OCI-LY7 (cell line): ENCODE data around the gene FMNL1.

Experiments used
- EZH2phosphoT487 ChIP-seq: fragments of 200-600 bp; sonication (generic); IDR thresholded peaks from 2 replicates; pipeline ENCODE4 v1.6.1; 2018; ENCODE audit warnings: low read depth, borderline replicate concordance, mild to moderate bottlenecking, mixed run types, antibody characterized with exemption, low read length, moderate library complexity, mixed read lengths
- TF ChIP-seq, protein P1 (sequence below): fragments of 200-600 bp; sonication (generic); conservative IDR thresholded peaks from 2 replicates; pipeline ENCODE4 v1.5.1; 2014; ENCODE audit warnings: mild to moderate bottlenecking, antibody characterized with exemption, low read length, moderate library complexity, mixed read lengths

DNA sequence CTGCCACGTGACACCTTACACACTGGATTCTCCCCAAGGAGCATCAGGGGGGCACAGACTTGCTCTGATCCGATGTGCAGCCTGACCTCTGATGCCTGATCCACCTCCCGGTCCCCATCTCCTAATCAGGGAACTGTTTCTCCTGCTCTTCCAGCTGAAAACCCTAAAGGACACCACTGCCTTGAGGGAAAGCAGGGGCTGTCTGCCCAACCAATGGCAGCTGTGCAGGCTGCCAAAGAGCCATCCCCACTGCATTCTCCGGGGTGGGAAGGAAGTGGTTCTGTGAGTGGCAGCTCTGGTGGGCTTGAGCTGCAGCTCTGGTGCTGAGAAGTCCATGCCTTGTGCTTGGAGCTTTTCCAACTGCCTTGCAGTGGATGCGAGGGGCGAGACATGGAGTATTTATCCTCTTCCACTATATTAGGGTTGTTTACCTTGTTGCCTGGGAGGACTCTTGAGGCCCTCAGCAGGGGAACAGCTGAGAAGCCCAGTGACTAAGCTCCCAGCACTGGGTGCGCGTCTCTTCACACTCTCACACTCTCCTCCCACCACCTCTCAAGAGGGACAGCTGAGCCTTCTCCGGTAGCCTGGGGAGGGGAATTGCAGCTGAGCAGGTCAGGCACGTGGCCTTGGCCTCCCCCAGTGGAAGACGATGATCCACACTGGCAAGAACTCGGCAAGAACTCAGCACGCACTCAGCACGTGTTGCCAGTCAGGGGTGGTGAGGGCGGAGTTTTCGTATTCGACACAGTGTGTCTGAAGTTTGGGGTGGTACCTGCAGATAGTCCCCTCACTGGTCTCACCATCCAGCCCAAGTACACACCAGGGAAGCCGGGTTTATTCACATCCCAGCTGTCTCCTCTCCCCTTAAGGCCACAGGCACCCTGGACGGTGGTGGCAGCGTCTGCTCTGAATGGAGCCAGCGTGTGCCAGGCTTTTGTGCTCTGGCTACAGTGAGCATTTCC lies 61.3 kb downstream of the FMNL1 start:
- TF ChIP-seq, protein P1, sequence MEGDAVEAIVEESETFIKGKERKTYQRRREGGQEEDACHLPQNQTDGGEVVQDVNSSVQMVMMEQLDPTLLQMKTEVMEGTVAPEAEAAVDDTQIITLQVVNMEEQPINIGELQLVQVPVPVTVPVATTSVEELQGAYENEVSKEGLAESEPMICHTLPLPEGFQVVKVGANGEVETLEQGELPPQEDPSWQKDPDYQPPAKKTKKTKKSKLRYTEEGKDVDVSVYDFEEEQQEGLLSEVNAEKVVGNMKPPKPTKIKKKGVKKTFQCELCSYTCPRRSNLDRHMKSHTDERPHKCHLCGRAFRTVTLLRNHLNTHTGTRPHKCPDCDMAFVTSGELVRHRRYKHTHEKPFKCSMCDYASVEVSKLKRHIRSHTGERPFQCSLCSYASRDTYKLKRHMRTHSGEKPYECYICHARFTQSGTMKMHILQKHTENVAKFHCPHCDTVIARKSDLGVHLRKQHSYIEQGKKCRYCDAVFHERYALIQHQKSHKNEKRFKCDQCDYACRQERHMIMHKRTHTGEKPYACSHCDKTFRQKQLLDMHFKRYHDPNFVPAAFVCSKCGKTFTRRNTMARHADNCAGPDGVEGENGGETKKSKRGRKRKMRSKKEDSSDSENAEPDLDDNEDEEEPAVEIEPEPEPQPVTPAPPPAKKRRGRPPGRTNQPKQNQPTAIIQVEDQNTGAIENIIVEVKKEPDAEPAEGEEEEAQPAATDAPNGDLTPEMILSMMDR = no peak
- no peak for TF ChIP-seq EZH2phosphoT487
